ENCODE measurements around the gene CA10. TPM values are rescaled to one million over a fixed set of nuclear protein-coding genes. Genes with fewer than 3 reads are reported as not detected.

CA10 gene
- total RNA-seq, 4 donors from 2014 or later, result not detected

DNA sequence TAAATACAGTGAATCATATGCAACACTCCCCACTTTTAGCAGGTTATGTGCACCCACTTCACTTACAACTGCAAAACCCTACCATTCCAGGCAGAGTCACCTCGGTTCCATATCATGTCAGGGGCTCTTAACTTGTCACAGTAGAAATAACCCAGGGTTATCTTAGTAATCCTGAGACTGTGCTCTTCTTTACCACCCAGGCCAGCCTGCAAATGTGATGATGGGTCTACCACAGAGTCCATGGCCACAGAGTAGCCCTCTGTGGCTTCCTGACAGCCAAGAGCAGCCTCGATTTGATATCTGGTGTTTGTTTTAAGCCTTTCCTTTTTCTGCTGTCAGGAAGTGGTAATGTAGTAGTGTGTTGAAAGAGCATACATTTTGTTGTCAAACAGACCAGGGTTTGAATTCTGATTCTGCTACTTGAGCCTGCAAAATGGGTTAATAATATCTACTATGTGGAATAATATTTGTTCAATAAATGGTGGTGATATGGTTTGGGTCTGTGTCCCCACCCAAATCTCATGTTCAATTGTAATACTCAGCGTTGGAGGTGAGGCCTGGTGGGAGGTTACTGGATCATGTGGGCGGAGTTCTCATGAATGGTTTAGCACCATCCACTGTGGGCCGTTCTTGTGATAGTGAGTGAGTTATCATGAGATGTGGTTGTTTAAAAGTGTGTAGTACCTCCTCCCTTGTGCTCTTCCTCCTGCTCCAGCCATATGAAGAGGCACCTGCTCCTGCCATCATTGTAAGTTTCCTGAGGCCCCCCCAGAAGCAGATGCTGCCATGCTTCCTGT, 481.6 kb downstream of the CA10 start:
- Histone ChIP-seq H3K27me3 (peaks cover 3% of the 10 kb centered on the region), H3K27ac (no peak overlapping the region), H3K9me3 (no peaks in the 10 kb centered on the region), H3K36me3 (no peaks in the 10 kb centered on the region), H3K4me3 (no peak overlapping the region), H3K4me1 (no peaks in the 10 kb centered on the region)
- no peak for ATAC-seq
- WGBS, 2 donors (ENCODE audit: low coverage in 1 of 2), result 67% methylated on average over 5 of the region's 5 CpGs; no CpG with 5 or more reads in 1 of the 2 donors
- no peak for TF ChIP-seq EP300 (IDR thresholded peaks at IDR 0.05)
- TF ChIP-seq POLR2A (IDR thresholded peaks at IDR 0.05), result no peak
- no peak for TF ChIP-seq POLR2AphosphoS5 (IDR thresholded peaks at IDR 0.05)
- no peak for TF ChIP-seq CTCF (IDR thresholded peaks at IDR 0.05)

DNA sequence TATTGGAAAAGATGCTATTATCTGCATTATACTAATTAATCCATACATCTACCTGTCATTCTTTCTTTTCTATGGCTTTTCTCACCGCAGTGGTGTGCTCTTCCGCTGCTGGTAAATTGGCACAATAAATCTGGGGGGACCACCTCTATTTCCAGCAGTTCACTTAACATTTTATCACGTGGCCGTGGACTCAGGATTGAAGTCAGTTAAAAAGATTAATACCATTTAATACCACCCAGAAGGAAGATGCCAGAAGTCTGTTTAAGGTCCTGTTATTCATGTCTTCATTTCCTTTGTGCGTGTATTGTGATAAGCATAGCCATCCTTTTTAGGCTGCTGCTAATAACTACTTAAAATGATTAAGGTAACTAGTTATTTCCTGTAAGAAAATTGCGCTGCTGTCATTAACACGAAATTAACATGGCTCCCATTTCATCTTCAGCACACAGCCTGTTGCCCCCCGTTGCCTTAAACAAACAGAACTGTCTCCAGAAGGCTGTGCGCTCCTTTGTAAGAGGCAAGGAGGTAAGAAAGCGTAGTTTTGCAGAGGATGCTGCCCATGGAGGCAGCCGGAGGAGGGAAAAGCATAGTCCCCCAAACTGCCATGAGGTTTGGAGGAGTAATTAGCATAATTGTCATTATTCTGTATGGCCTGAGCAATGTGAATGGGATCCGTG, 483.8 kb downstream of the CA10 start:
- Histone ChIP-seq H3K36me3 (no peaks in the 10 kb centered on the region), H3K9me3 (no peaks in the 10 kb centered on the region), H3K4me3 (no peak overlapping the region), H3K27me3 (no peaks in the 10 kb centered on the region), H3K4me1 (no peaks in the 10 kb centered on the region), H3K27ac (no peak overlapping the region)
- ATAC-seq, result no peak
- 70 to 72% methylated on average over 6 to 12 of the region's 12 CpGs for WGBS, 2 donors (ENCODE audit: low coverage in 1 of 2)
- no peak for TF ChIP-seq EP300 (IDR thresholded peaks at IDR 0.05)
- no peak for TF ChIP-seq POLR2A (IDR thresholded peaks at IDR 0.05)
- TF ChIP-seq POLR2AphosphoS5 (IDR thresholded peaks at IDR 0.05), result no peak
- TF ChIP-seq CTCF (IDR thresholded peaks at IDR 0.05), result no peak

DNA sequence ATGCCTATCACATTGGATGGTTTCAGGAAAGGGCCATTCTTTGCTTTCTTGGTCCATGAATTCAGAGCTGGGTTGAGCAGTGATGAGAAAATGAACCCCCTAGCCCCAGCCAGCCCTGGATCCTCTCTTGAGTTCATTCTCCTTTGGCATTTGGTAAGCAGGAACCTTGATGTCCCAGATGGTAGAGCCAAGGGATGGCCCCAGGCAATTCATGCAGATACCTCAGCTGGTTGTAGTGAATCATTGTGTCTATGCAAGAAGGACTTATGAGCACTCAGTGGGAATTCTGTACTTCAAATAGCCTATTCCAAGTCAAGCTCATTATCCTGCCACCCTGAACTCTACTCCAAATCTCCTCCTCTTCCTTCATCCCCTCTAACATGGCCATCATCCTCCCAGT, 485.4 kb downstream of the CA10 start:
- Histone ChIP-seq H3K27me3 (no peaks in the 10 kb centered on the region), H3K9me3 (no peaks in the 10 kb centered on the region), H3K4me1 (no peaks in the 10 kb centered on the region), H3K36me3 (no peaks in the 10 kb centered on the region), H3K4me3 (no peak overlapping the region), H3K27ac (no peak overlapping the region)
- TF ChIP-seq EP300 (IDR thresholded peaks at IDR 0.05) (no peak), POLR2AphosphoS5 (IDR thresholded peaks at IDR 0.05) (no peak), CTCF (IDR thresholded peaks at IDR 0.05) (no peak), POLR2A (IDR thresholded peaks at IDR 0.05) (no peak)
- no peak for ATAC-seq

DNA sequence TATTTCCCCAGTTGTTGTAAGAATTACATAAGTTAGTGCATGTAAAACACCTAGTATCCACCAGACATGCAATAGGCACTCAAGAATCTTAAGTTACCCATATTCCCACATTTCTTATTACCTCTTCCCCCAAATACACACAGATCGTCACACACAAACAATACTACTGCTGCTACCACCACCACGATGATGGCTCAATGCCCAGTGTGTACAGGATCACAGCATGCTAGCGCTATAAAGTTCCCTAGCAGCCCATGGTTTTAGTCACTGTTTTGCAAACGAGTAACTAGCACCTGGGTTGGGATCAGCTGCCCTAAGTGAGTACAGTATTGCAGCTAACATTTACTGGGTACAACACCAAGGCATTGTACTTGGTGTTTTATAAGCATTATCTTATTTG, 486.4 kb downstream of the CA10 start:
- Histone ChIP-seq H3K27ac (no peak overlapping the region), H3K9me3 (no peaks in the 10 kb centered on the region), H3K4me3 (no peak overlapping the region), H3K36me3 (no peaks in the 10 kb centered on the region), H3K4me1 (no peaks in the 10 kb centered on the region), H3K27me3 (peaks cover 4% of the 10 kb centered on the region)
- 65 to 72% methylated on average over 4 of the region's 4 CpGs for WGBS, 2 donors (ENCODE audit: low coverage in 1 of 2)
- TF ChIP-seq POLR2AphosphoS5 (IDR thresholded peaks at IDR 0.05) (no peak), EP300 (IDR thresholded peaks at IDR 0.05) (no peak), POLR2A (IDR thresholded peaks at IDR 0.05) (no peak), CTCF (IDR thresholded peaks at IDR 0.05) (no peak)
- ATAC-seq, result no peak

DNA sequence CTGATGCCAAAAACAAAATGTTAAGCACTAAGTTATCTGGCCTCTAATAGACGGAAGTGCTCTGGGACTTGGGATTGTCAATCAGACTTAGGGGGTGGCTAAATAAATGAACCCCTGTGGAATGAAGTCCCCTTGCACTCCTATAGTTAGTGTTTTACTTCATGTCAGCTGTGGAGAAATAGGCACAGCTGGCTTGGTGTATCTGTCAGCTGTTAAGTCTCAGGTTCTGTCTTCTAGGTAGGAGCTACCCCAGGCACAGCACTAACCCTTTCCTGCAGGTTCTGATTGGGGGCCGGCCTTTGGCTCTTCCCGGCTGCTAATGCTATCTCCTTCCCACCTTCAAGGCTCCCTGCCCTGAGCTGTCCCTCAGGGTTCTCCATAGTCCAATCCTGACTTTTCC, 487.6 kb downstream of the CA10 start:
- 68 to 88% methylated on average over 1 to 3 of the region's 3 CpGs for WGBS, 2 donors (ENCODE audit: low coverage in 1 of 2)
- Histone ChIP-seq H3K27ac (no peak overlapping the region), H3K9me3 (no peaks in the 10 kb centered on the region), H3K36me3 (no peaks in the 10 kb centered on the region), H3K4me3 (no peak overlapping the region), H3K27me3 (peaks cover 4% of the 10 kb centered on the region), H3K4me1 (no peaks in the 10 kb centered on the region)
- TF ChIP-seq POLR2A (IDR thresholded peaks at IDR 0.05) (no peak), POLR2AphosphoS5 (IDR thresholded peaks at IDR 0.05) (no peak), EP300 (IDR thresholded peaks at IDR 0.05) (no peak), CTCF (IDR thresholded peaks at IDR 0.05) (no peak)
- ATAC-seq, result no peak

Measured in gastroesophageal sphincter (tissue), 4 donors.